ENCODE results near the gene PAPPA.

DNA sequence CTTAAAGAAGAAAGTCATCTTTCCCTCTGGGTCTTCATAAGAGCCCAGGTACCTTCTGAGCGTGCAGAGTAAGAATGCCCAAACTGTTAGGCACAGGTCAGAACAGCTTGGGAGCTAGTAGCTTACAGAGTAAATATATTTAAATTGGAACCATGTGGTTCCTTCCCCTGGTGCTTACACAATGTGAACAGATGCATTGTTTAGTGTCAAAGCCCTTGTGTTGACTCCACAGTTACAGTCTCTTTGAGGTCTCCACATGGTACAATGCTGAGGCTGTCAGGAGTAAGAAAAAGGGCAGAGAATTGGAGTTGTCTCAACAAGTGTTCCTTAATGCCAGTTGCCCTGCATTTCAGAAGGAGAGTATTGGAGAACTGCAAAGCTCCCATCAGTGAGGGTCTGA lies 188.5 kb downstream of the PAPPA start:
- TF ChIP-seq CTCF (IDR thresholded peaks at IDR 0.05; ENCODE audit: control extremely low read depth in 1 of 3, insufficient read depth in 1 of 3, low read depth in 1 of 3, low read length in 3 of 3): no peak
- TF ChIP-seq TBP (IDR thresholded peaks at IDR 0.05; ENCODE audit: low read depth, low read length): no peak

All from H1 (cell line).